Endometrial microvascular endothelial cells (primary cell): Measurements from ENCODE around the gene MT1B. TPM values are rescaled to one million over a fixed set of nuclear protein-coding genes. Genes with fewer than 3 reads are reported as not detected.
"Not testable (repeated sequence)": the region's sequence is repeated elsewhere in the genome, so short reads cannot be mapped to it uniquely, and the experiment has no call there.

Experiments used
- in situ Hi-C: cut with HindIII; loops from 2 replicates; pipeline ENCODE4 v1.10.0; 2017; ENCODE audit warnings: low sequenced_read_pairs, low pct_unique_long_range_greater_than_20kb; ENCODE audit errors: inconsistent ontology term
- total RNA-seq: library from RNA; depleted of rRNA; stranded (reverse); fragments of >200 nt; gene quantifications from one replicate; pipeline ENCODE4 v1.2.3, GENCODE V29; 2015; ENCODE audit errors: inconsistent ontology term

MT1B gene
- total RNA-seq, 1 donor from 2014 or later: not detected

- in situ Hi-C loops: no loop called here
Measured at GRCh38 chr16:56658327-56658875, 6.7 kb downstream of the MT1B start.

- in situ Hi-C loops: no loop called here
Measured at GRCh38 chr16:56662357-56663354, 11.0 kb downstream of the MT1B start.

GRCh38 chr16:56664506-56664905 is 12.8 kb downstream of the MT1B start:
- in situ Hi-C loops: no loop called here

- in situ Hi-C loops: not testable (repeated sequence)
Measured at GRCh38 chr16:56665286-56666261, 13.9 kb downstream of the MT1B start.

GRCh38 chr16:56667581-56668571 is 16.2 kb downstream of the MT1B start, which contains the start of gene MT1G:
Gene MT1G, minus strand, starts transcription at chr16:56668065. Its CDS starts 72 bp downstream, at chr16:56667993.
- in situ Hi-C loops: no loop called here

- in situ Hi-C loops: no loop called here
Measured at GRCh38 chr16:56669005-56669839, 17.5 kb downstream of the MT1B start, which contains the start of gene MT1H. Gene MT1H, plus strand, starts transcription at chr16:56669814. Its CDS starts 71 bp downstream, at chr16:56669885.

- in situ Hi-C loops: no loop called here
Measured at GRCh38 chr16:56669840-56670619, 18.3 kb downstream of the MT1B start.

- in situ Hi-C loops: no loop called here
Measured at GRCh38 chr16:56670620-56670934, 18.9 kb downstream of the MT1B start.

GRCh38 chr16:56671691-56672090 is 20.0 kb downstream of the MT1B start:
- in situ Hi-C loops: not testable (repeated sequence)

GRCh38 chr16:56672171-56672570 is 20.5 kb downstream of the MT1B start:
- in situ Hi-C loops: not testable (repeated sequence)

GRCh38 chr16:56672761-56673536 is 21.3 kb downstream of the MT1B start:
- in situ Hi-C loops: no loop called here

GRCh38 chr16:56673921-56674320 is 22.2 kb downstream of the MT1B start:
- in situ Hi-C loops: no loop called here

- in situ Hi-C loops: not testable (repeated sequence)
Measured at GRCh38 chr16:56674570-56674969, 22.9 kb downstream of the MT1B start.

GRCh38 chr16:56675685-56676210 is 24.1 kb downstream of the MT1B start:
- in situ Hi-C loops: no loop called here

GRCh38 chr16:56677474-56677873 is 25.8 kb downstream of the MT1B start:
- in situ Hi-C loops: no loop called here
